MM.1S (cell line): ENCODE measurements around the gene HS1BP3.

Source experiments
- EZH2phosphoT487 ChIP-seq: fragments of 300-600 bp; sonication (generic); IDR thresholded peaks from 2 replicates; pipeline ENCODE4 v1.6.1; 2018; ENCODE audit warnings: antibody characterized with exemption, low read length
- TF ChIP-seq, protein P1 (sequence below): fragments of 300-600 bp; sonication (generic); IDR thresholded peaks from 2 replicates; pipeline ENCODE4 v1.5.1; 2016; ENCODE audit warnings: antibody characterized with exemption, low read length, mixed read lengths

GRCh38 chr2:20575935-20576597 is 74.8 kb downstream of the HS1BP3 start:
- TF ChIP-seq, protein P1, sequence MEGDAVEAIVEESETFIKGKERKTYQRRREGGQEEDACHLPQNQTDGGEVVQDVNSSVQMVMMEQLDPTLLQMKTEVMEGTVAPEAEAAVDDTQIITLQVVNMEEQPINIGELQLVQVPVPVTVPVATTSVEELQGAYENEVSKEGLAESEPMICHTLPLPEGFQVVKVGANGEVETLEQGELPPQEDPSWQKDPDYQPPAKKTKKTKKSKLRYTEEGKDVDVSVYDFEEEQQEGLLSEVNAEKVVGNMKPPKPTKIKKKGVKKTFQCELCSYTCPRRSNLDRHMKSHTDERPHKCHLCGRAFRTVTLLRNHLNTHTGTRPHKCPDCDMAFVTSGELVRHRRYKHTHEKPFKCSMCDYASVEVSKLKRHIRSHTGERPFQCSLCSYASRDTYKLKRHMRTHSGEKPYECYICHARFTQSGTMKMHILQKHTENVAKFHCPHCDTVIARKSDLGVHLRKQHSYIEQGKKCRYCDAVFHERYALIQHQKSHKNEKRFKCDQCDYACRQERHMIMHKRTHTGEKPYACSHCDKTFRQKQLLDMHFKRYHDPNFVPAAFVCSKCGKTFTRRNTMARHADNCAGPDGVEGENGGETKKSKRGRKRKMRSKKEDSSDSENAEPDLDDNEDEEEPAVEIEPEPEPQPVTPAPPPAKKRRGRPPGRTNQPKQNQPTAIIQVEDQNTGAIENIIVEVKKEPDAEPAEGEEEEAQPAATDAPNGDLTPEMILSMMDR: no peak
- no peak for TF ChIP-seq EZH2phosphoT487
